ENCODE results near the gene TRAPPC11.

- TF ChIP-seq, protein P1, sequence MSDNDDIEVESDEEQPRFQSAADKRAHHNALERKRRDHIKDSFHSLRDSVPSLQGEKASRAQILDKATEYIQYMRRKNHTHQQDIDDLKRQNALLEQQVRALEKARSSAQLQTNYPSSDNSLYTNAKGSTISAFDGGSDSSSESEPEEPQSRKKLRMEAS (IDR thresholded peaks at IDR 0.05), result no peak
- TF ChIP-seq CTCF (IDR thresholded peaks at IDR 0.05; ENCODE audit: low read depth, low read length, missing input control), result no peak
- TF ChIP-seq RAD21 (IDR thresholded peaks at IDR 0.05), result no peak
- TF ChIP-seq, protein P2, sequence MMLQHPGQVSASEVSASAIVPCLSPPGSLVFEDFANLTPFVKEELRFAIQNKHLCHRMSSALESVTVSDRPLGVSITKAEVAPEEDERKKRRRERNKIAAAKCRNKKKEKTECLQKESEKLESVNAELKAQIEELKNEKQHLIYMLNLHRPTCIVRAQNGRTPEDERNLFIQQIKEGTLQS (IDR thresholded peaks at IDR 0.05), result no peak
- no peak for TF ChIP-seq HNF4A (conservative IDR thresholded peaks at IDR 0.05)
- no peak for TF ChIP-seq FOXA1 (IDR thresholded peaks at IDR 0.05)
- TF ChIP-seq SP1 (IDR thresholded peaks at IDR 0.05), result no peak
- TF ChIP-seq, protein P3, sequence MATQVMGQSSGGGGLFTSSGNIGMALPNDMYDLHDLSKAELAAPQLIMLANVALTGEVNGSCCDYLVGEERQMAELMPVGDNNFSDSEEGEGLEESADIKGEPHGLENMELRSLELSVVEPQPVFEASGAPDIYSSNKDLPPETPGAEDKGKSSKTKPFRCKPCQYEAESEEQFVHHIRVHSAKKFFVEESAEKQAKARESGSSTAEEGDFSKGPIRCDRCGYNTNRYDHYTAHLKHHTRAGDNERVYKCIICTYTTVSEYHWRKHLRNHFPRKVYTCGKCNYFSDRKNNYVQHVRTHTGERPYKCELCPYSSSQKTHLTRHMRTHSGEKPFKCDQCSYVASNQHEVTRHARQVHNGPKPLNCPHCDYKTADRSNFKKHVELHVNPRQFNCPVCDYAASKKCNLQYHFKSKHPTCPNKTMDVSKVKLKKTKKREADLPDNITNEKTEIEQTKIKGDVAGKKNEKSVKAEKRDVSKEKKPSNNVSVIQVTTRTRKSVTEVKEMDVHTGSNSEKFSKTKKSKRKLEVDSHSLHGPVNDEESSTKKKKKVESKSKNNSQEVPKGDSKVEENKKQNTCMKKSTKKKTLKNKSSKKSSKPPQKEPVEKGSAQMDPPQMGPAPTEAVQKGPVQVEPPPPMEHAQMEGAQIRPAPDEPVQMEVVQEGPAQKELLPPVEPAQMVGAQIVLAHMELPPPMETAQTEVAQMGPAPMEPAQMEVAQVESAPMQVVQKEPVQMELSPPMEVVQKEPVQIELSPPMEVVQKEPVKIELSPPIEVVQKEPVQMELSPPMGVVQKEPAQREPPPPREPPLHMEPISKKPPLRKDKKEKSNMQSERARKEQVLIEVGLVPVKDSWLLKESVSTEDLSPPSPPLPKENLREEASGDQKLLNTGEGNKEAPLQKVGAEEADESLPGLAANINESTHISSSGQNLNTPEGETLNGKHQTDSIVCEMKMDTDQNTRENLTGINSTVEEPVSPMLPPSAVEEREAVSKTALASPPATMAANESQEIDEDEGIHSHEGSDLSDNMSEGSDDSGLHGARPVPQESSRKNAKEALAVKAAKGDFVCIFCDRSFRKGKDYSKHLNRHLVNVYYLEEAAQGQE (IDR thresholded peaks at IDR 0.05), result no peak
- TF ChIP-seq RXRA (IDR thresholded peaks at IDR 0.05), result no peak
- no peak for TF ChIP-seq HNF4G (IDR thresholded peaks at IDR 0.05)
- no peak for TF ChIP-seq YY1 (IDR thresholded peaks at IDR 0.05)
- no peak for TF ChIP-seq TAF1 (conservative IDR thresholded peaks at IDR 0.05)
Measured at GRCh38 chr4:183757060-183757459, 98.0 kb downstream of the TRAPPC11 start.

Data from liver (tissue), 3 donors.